Caco-2 (cell line): ENCODE measurements around the gene CES4A. TPM values are rescaled to one million over a fixed set of nuclear protein-coding genes. Genes with fewer than 3 reads are reported as not detected.

Experiments
- BruUV-seq: library from RNA; stranded (reverse); fragments of 400-500 nt; replicated peaks from 2 replicates; lab custom pipeline; 2021; lab: Mats Ljungman, UMichigan
- CTCF ChIA-PET: fragments of 300-600 bp; sonication (Branson Sonifier 250); formaldehyde crosslinking; loops from one replicate; lab custom pipeline; 2022; ENCODE audit warnings: antibody characterized with exemption; lab: Charles Lee
- POLR2A ChIA-PET: fragments of 300-600 bp; sonication (Branson Sonifier 250); formaldehyde crosslinking; loops from one replicate; lab custom pipeline; 2022; ENCODE audit warnings: antibody characterized with exemption; lab: Charles Lee
- DNase-seq, 2 experiments: peaks; one replicate each; pipeline versions ENCODE4 v3.0.0 to v3.0.0-alpha.2; 2020 to 2022
- H3K27me3 ChIP-seq: replicated peaks from 2 replicates; pipeline ENCODE4 v1.6.0; 2011; ENCODE audit warnings: low read length; ENCODE audit not compliant: control insufficient read depth, insufficient read depth
- H3K36me3 ChIP-seq: 2 replicates; pipeline ENCODE4 v1.5.1; 2011; ENCODE audit warnings: low read length; ENCODE audit not compliant: control insufficient read depth, insufficient read depth
- H3K4me1 ChIP-seq: fragments of 250-450 bp; sonication (Bioruptor Pico); 2 replicates; pipeline ENCODE4 v1.5.1; 2020; ENCODE audit warnings: mild to moderate bottlenecking
- H3K4me3 ChIP-seq: 2 replicates; pipeline ENCODE4 v1.5.1; 2011; ENCODE audit warnings: low read depth, mild to moderate bottlenecking, control low read depth, low read length
- H3K9me3 ChIP-seq: fragments of 250-450 bp; sonication (Bioruptor Pico); 2 replicates; pipeline ENCODE4 v1.5.1; 2020; ENCODE audit warnings: mild to moderate bottlenecking, moderate library complexity
- H3K27ac Mint-ChIP-seq: one replicate; pipeline ENCODE4 v1.8.0; 2022; ENCODE audit warnings: mixed read lengths; ENCODE audit not compliant: unreplicated experiment
- H3K27me3 Mint-ChIP-seq: one replicate; pipeline ENCODE4 v1.8.0; 2022; ENCODE audit warnings: mixed read lengths; ENCODE audit not compliant: insufficient read depth, unreplicated experiment
- H3K36me3 Mint-ChIP-seq: one replicate; pipeline ENCODE4 v1.8.0; 2022; ENCODE audit warnings: mild to moderate bottlenecking, mixed read lengths; ENCODE audit not compliant: insufficient read depth, unreplicated experiment
- H3K4me1 Mint-ChIP-seq: one replicate; pipeline ENCODE4 v1.8.0; 2022; ENCODE audit warnings: low read depth, mixed read lengths; ENCODE audit not compliant: unreplicated experiment
- H3K4me3 Mint-ChIP-seq: one replicate; pipeline ENCODE4 v1.8.0; 2022; ENCODE audit warnings: mild to moderate bottlenecking, moderate library complexity, mixed read lengths; ENCODE audit not compliant: unreplicated experiment
- H3K9me3 Mint-ChIP-seq: one replicate; pipeline ENCODE4 v1.8.0; 2022; ENCODE audit warnings: mixed read lengths; ENCODE audit not compliant: unreplicated experiment
- intact Hi-C: fragments of 100-400 bp; cut with micrococcal nuclease; formaldehyde crosslinking; loops from one replicate; pipeline ENCODE4 v1.10.0; 2022; ENCODE audit not compliant: unreplicated experiment
- total RNA-seq: library from RNA; stranded (reverse); gene quantifications from 2 replicates; pipeline ENCODE4 v1.2.3, GENCODE V29; 2022
- TF ChIP-seq, protein P1 (sequence below), 2 experiments: fragments of 200-600 bp in 1 of 2; IDR thresholded peaks; 1 replicate in 1 of 2; 2 replicates in 1 of 2; pipeline versions ENCODE4 v1.5.1 to v1.8.0; 2011 to 2022; ENCODE audit warnings: antibody characterized with exemption in 1 of 2, control low read depth in 1 of 2, inconsistent platforms in 1 of 2, low read depth in 1 of 2, low read length in 1 of 2, mild to moderate bottlenecking in 1 of 2, moderate library complexity in 1 of 2; ENCODE audit not compliant: insufficient read depth in 1 of 2, severe bottlenecking in 1 of 2, unreplicated experiment in 1 of 2

The CES4A gene
- total RNA-seq, 1 experiment from 2014 or later: not detected

- Histone ChIP-seq H3K4me3 (no peak overlapping the region), H3K9me3 (no peaks in the 10 kb centered on the region), H3K36me3 (no peaks in the 10 kb centered on the region), H3K27me3 (no peaks in the 10 kb centered on the region), H3K4me1 (peaks cover 27% of the 10 kb centered on the region)
- ChIA-PET POLR2A (interaction anchor here (0.7 kb wide), 1 partner anchor 78 kb away, joined by 3 read pairs; no protein-coding TSS in a partner anchor), CTCF (no interaction called here)
- Mint-ChIP-seq H3K27me3 (no peaks in the 10 kb centered on the region), H3K4me1 (peaks cover 40% of the 10 kb centered on the region), H3K27ac (peak overlapping the region; percentile 8), H3K9me3 (no peaks in the 10 kb centered on the region), H3K4me3 (no peak overlapping the region), H3K36me3 (no peaks in the 10 kb centered on the region)
- intact Hi-C loops: no loop called here
- TF ChIP-seq, protein P1, sequence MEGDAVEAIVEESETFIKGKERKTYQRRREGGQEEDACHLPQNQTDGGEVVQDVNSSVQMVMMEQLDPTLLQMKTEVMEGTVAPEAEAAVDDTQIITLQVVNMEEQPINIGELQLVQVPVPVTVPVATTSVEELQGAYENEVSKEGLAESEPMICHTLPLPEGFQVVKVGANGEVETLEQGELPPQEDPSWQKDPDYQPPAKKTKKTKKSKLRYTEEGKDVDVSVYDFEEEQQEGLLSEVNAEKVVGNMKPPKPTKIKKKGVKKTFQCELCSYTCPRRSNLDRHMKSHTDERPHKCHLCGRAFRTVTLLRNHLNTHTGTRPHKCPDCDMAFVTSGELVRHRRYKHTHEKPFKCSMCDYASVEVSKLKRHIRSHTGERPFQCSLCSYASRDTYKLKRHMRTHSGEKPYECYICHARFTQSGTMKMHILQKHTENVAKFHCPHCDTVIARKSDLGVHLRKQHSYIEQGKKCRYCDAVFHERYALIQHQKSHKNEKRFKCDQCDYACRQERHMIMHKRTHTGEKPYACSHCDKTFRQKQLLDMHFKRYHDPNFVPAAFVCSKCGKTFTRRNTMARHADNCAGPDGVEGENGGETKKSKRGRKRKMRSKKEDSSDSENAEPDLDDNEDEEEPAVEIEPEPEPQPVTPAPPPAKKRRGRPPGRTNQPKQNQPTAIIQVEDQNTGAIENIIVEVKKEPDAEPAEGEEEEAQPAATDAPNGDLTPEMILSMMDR (IDR thresholded peaks at IDR 0.05; ENCODE audit: insufficient read depth in 1 of 2, low read depth in 1 of 2, low read length in 1 of 2, severe bottlenecking in 1 of 2, unreplicated experiment in 1 of 2): no peak
- no peak for DNase-seq
- no TSS peak for BruUV-seq
Observed at GRCh38 chr16:67023689-67024088, 35.3 kb downstream of the CES4A start.

DNA sequence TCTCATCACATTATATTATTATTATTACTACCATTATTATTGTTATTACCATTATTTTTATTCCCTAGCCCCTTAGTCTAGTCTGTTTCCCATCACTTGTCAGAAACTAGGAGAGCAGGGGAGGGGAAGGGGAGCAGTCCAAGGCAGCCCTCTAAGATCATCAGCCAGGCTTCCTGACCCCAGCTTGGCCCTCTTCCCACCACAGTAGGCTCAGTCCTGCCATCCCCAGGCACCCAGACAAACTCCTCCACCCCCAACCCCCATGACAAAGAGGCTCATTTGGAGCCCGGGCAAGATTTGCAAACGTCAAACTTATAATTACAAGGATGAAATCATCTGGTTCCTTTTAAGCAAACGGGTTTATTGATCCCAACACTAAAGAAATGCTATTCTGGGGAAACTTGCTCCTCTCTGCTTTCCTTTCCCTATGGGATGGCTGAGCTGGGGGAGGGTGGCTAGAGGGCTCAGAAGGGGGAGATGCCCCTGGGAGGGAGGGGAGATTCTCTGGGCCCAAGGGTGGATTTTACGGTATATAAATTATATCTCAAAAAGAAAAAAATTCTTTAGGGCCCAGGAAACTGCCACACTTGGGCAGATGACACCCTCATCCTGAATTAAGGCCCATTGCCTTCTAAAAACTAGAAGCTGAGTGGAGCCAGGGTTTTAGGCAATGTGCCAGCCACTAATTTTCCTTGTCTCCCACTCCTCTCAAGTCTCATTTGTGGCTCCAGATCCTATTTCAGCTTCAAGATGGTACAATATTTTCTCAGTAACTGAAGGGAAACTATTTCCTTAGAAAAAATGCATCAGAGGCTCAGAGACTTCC, 36.2 kb downstream of the CES4A start:
- Mint-ChIP-seq H3K27ac (peak overlapping the region; percentile 8), H3K4me1 (peaks cover 40% of the 10 kb centered on the region), H3K27me3 (no peaks in the 10 kb centered on the region), H3K36me3 (no peaks in the 10 kb centered on the region), H3K4me3 (no peak overlapping the region), H3K9me3 (no peaks in the 10 kb centered on the region)
- no TSS peak for BruUV-seq
- Histone ChIP-seq H3K27me3 (no peaks in the 10 kb centered on the region), H3K36me3 (no peaks in the 10 kb centered on the region), H3K9me3 (no peaks in the 10 kb centered on the region), H3K4me1 (peaks cover 27% of the 10 kb centered on the region), H3K4me3 (no peak overlapping the region)
- no peak for DNase-seq
- intact Hi-C loops: no loop called here
- CTCF ChIA-PET: no interaction called here
- POLR2A ChIA-PET: interaction anchor here (0.7 kb wide), 1 partner anchor 77 kb away, joined by 3 read pairs; no protein-coding TSS in a partner anchor
- TF ChIP-seq, protein P1 (IDR thresholded peaks at IDR 0.05; ENCODE audit: insufficient read depth in 1 of 2, low read depth in 1 of 2, low read length in 1 of 2, severe bottlenecking in 1 of 2, unreplicated experiment in 1 of 2): no peak

GRCh38 chr16:67025210-67025550, 36.8 kb downstream of the CES4A start:
- no peaks in the 10 kb centered on the region for H3K36me3 ChIP-seq
- POLR2A ChIA-PET: no interaction called here
- Mint-ChIP-seq H3K27ac (peak overlapping the region; percentile 8), H3K27me3 (no peaks in the 10 kb centered on the region), H3K36me3 (no peaks in the 10 kb centered on the region), H3K4me3 (no peak overlapping the region), H3K9me3 (no peaks in the 10 kb centered on the region), H3K4me1 (peaks cover 41% of the 10 kb centered on the region)
- peak in 1 of 2 experiments; percentile 56 for DNase-seq
- BruUV-seq: no TSS peak
- peaks cover 27% of the 10 kb centered on the region for H3K4me1 ChIP-seq
- no peaks in the 10 kb centered on the region for H3K27me3 ChIP-seq
- CTCF ChIA-PET: no interaction called here
- intact Hi-C loops: no loop called here
- no peaks in the 10 kb centered on the region for H3K9me3 ChIP-seq
- TF ChIP-seq, protein P1 (IDR thresholded peaks at IDR 0.05; ENCODE audit: insufficient read depth in 1 of 2, low read depth in 1 of 2, low read length in 1 of 2, severe bottlenecking in 1 of 2, unreplicated experiment in 1 of 2): no peak
- H3K4me3 ChIP-seq: no peak overlapping the region
